ENCODE data around the gene FNBP1. TPM values are rescaled to one million over a fixed set of nuclear protein-coding genes. Genes with fewer than 3 reads are reported as not detected.

Gene FNBP1
- total and polyA plus RNA-seq, 2 experiments from 2014 or later: 26.6 to 28.8 TPM

- no peak overlapping the region for H3K4me2 ChIP-seq
- H3K36me3 ChIP-seq (ENCODE audit: insufficient read depth): no peaks in the 10 kb centered on the region
- TF ChIP-seq EZH2 (IDR thresholded peaks at IDR 0.05; ENCODE audit: low read depth, unreplicated experiment) (no peak), EZH2phosphoT487 (IDR thresholded peaks at IDR 0.05; ENCODE audit: unreplicated experiment) (no peak), STAT1 (IDR thresholded peaks at IDR 0.05; ENCODE audit: unreplicated experiment) (no peak), CREB1 (CRISPR knock-in tag; IDR thresholded peaks at IDR 0.05; ENCODE audit: low read depth) (no peak), REST (IDR thresholded peaks at IDR 0.05; ENCODE audit: unreplicated experiment) (no peak)
- no peak overlapping the region for H3K4me3 ChIP-seq
- Mint-ChIP-seq H3K9me3 (no peaks in the 10 kb centered on the region; the same call in 2 of the 3 replicates), H3K4me3 (no peak overlapping the region), H3K27ac (no peak overlapping the region), H3K36me3 (ENCODE audit: low read depth) (peaks cover 21% of the 10 kb centered on the region; the same call in 2 of the 3 replicates), H3K27me3 (ENCODE audit: insufficient read depth, low read depth, poor library complexity) (peaks cover 15% of the 10 kb centered on the region), H3K4me1 (no peaks in the 10 kb centered on the region; the same call in 2 of the 3 replicates)
- H3K27me3 ChIP-seq (ENCODE audit: insufficient read depth): no peaks in the 10 kb centered on the region
- H3K79me2 ChIP-seq (replicated peaks; ENCODE audit: insufficient read depth): no peaks in the 10 kb centered on the region
- H3K27ac ChIP-seq (ENCODE audit: low read depth): no peak overlapping the region
- no peak for DNase-seq (ENCODE audit: low spot score)
- H3K9me2 ChIP-seq (ENCODE audit: insufficient read depth): no peaks in the 10 kb centered on the region
- ATAC-seq: no peak
- H4K20me1 ChIP-seq (replicated peaks; ENCODE audit: insufficient read depth): no peaks in the 10 kb centered on the region
- H2AFZ ChIP-seq: no peak overlapping the region
- no peaks in the 10 kb centered on the region for H3K4me1 ChIP-seq (ENCODE audit: insufficient read depth)
- H3F3A ChIP-seq (replicated peaks; ENCODE audit: low read depth): no peaks in the 10 kb centered on the region
Measured at GRCh38 chr9:129866394-129867135, 176.4 kb downstream of the FNBP1 start.

- Histone ChIP-seq H3K4me1 (ENCODE audit: insufficient read depth) (no peaks in the 10 kb centered on the region), H3K36me3 (ENCODE audit: insufficient read depth) (no peaks in the 10 kb centered on the region), H3K79me2 (replicated peaks; ENCODE audit: insufficient read depth) (no peaks in the 10 kb centered on the region), H3K9me2 (ENCODE audit: insufficient read depth) (no peaks in the 10 kb centered on the region), H3K27ac (ENCODE audit: low read depth) (no peak overlapping the region), H3K4me3 (no peak overlapping the region), H2AFZ (no peak overlapping the region), H4K20me1 (replicated peaks; ENCODE audit: insufficient read depth) (no peaks in the 10 kb centered on the region), H3F3A (replicated peaks; ENCODE audit: low read depth) (no peaks in the 10 kb centered on the region), H3K27me3 (ENCODE audit: insufficient read depth) (no peaks in the 10 kb centered on the region), H3K4me2 (no peak overlapping the region)
- no peak overlapping the region for H3K4me3 Mint-ChIP-seq
- ATAC-seq (no peak), DNase-seq (ENCODE audit: low spot score) (no peak)
- H3K4me1 Mint-ChIP-seq: no peaks in the 10 kb centered on the region; the same call in 2 of the 3 replicates
- H3K9me3 Mint-ChIP-seq: no peaks in the 10 kb centered on the region; the same call in 2 of the 3 replicates
- peaks cover 12% of the 10 kb centered on the region for H3K27me3 Mint-ChIP-seq (ENCODE audit: insufficient read depth, low read depth, poor library complexity)
- peaks cover 25% of the 10 kb centered on the region; the same call in 2 of the 3 replicates for H3K36me3 Mint-ChIP-seq (ENCODE audit: low read depth)
- no peak overlapping the region; the same call in 1 of the 2 replicates for H3K27ac Mint-ChIP-seq
- no peak for TF ChIP-seq CTCF (conservative IDR thresholded peaks at IDR 0.05; ENCODE audit: low read depth in 2 of 2)
- TF ChIP-seq EZH2 (IDR thresholded peaks at IDR 0.05; ENCODE audit: low read depth, unreplicated experiment): no peak
- TF ChIP-seq STAT1 (IDR thresholded peaks at IDR 0.05; ENCODE audit: unreplicated experiment): no peak
- no peak for TF ChIP-seq ZNF462 (CRISPR knock-in tag; IDR thresholded peaks at IDR 0.05)
Measured at GRCh38 chr9:129865668-129866320, 177.2 kb downstream of the FNBP1 start.
